Brain microvascular endothelial cell (primary cell): Measurements from ENCODE around the gene SLC39A10.
"Not testable (repeated sequence)": the region's sequence is repeated elsewhere in the genome, so short reads cannot be mapped to it uniquely, and the experiment has no call there.

Experiments used
- DNase-seq: peaks from one replicate; pipeline ENCODE4 v3.0.0-alpha.2; 2020
- H3K27ac ChIP-seq: fragments of 250-450 bp; sonication (Bioruptor Pico); 2 replicates; pipeline ENCODE4 v1.5.1; 2020; ENCODE audit warnings: mild to moderate bottlenecking, moderate library complexity
- H3K27me3 ChIP-seq: fragments of 250-450 bp; sonication (Bioruptor Pico); replicated peaks from 2 replicates; pipeline ENCODE4 v1.5.1; 2020; ENCODE audit warnings: mild to moderate bottlenecking
- H3K36me3 ChIP-seq: fragments of 250-450 bp; sonication (Bioruptor Pico); replicated peaks from 2 replicates; pipeline ENCODE4 v1.5.1; 2020; ENCODE audit warnings: mild to moderate bottlenecking
- H3K4me3 ChIP-seq: 2 replicates; pipeline ENCODE4 v1.5.1; 2011; ENCODE audit warnings: low read depth, mild to moderate bottlenecking, control low read depth, low read length, moderate library complexity
- CTCF ChIP-seq: IDR thresholded peaks from 2 replicates; pipeline ENCODE4 v1.5.1; 2011; ENCODE audit warnings: low read depth, mild to moderate bottlenecking, moderate library complexity, low read length, control low read depth, inconsistent platforms; ENCODE audit errors: missing control alignments
- in situ Hi-C: cut with HindIII; loops from 2 replicates; pipeline ENCODE4 v1.10.0; 2017; ENCODE audit warnings: low sequenced_read_pairs, low pct_ligation_motif_present

The SLC39A10 gene

DNA sequence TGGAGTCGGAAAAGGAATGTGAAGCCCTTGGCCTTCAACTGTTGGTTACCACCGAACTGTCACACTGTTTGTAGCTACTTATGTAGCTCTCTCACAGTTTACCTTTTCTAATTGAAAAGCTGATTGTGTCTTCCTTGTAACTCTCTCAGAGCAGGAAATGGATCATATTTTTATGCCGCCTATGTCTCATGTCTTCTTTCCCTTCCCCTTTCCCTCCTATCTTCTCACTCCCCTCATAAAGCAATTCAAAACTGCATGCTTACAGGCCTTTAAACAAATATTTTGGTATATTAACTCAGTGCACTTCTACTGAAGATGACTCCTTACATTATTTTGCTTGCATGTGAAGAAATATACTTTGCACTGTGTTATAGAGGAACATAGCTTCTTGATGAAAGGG lies 6.0 kb downstream of the SLC39A10 start:
- Histone ChIP-seq H3K36me3 (no peaks in the 10 kb centered on the region), H3K27me3 (no peaks in the 10 kb centered on the region), H3K27ac (no peak overlapping the region), H3K4me3 (no peak overlapping the region)
- DNase-seq, result no peak
- TF ChIP-seq CTCF, result no peak
- in situ Hi-C loops, result loop anchor here (25.0 kb wide), 1 partner anchor 176 kb away; no protein-coding TSS in a partner anchor

DNA sequence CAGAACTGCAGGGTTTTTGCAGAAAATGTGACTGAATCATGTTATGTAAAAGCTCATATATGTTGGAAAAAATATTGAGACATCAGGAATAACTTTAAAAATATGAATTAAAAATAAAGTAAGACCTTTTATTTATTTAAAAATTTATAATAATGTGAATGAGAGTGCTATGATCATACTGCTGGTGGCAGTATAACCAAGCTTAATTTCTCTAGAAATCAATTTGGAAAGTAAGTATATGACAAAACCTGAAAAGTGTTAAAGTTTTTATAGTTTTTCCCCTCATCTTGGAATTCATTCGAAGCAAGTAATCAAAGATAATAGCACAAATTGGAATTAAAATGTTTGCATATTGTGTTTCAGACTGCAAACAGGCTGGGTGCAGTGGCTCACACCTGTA lies 7.5 kb downstream of the SLC39A10 start:
- Histone ChIP-seq H3K27me3 (no peaks in the 10 kb centered on the region), H3K4me3 (no peak overlapping the region), H3K27ac (no peak overlapping the region), H3K36me3 (no peaks in the 10 kb centered on the region)
- no peak for TF ChIP-seq CTCF
- DNase-seq, result no peak
- in situ Hi-C loops, result loop anchor here (25.0 kb wide), 1 partner anchor 177 kb away; no protein-coding TSS in a partner anchor

DNA sequence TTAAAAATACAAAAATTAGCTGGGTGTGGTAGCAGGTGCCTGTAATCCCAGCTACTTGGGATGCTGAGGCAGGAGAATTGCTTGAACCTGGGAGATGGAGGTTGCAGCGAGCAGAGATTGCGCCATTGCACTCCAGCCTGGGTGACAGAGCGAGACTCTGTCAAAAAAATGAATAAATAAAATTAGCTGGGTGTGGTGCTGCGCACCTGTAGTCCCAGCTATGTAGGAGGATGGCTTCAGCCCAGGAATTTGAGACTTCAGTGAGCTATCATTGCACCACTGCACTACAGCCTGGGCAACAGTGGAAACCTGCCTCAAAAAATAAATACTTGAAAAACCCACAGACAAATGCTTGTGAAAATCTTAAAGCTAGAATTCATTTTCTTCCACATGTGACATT lies 8.1 kb downstream of the SLC39A10 start:
- in situ Hi-C loops, result loop anchor here (25.0 kb wide), 1 partner anchor 178 kb away; no protein-coding TSS in a partner anchor
- H3K27ac ChIP-seq, DNase-seq, H3K4me3 ChIP-seq, H3K27me3 ChIP-seq, H3K36me3 ChIP-seq: not testable (repeated sequence)

GRCh38 chr2:195666113-195666712 lies 9.2 kb downstream of the SLC39A10 start:
- no peak for TF ChIP-seq CTCF
- no peak for DNase-seq
- no peaks in the 10 kb centered on the region for H3K27me3 ChIP-seq
- no peak overlapping the region for H3K4me3 ChIP-seq
- H3K27ac ChIP-seq, result no peak overlapping the region
- in situ Hi-C loops, result loop anchor here (25.0 kb wide), 1 partner anchor 179 kb away; no protein-coding TSS in a partner anchor
- H3K36me3 ChIP-seq, result no peaks in the 10 kb centered on the region

- in situ Hi-C loops, result loop anchor here (25.0 kb wide), 1 partner anchor 181 kb away; no protein-coding TSS in a partner anchor
- no peak for DNase-seq
- Histone ChIP-seq H3K27me3 (no peaks in the 10 kb centered on the region), H3K27ac (no peak overlapping the region), H3K36me3 (no peaks in the 10 kb centered on the region), H3K4me3 (no peak overlapping the region)
- no peak for TF ChIP-seq CTCF
Measured at GRCh38 chr2:195667974-195668373, 10.9 kb downstream of the SLC39A10 start.

DNA sequence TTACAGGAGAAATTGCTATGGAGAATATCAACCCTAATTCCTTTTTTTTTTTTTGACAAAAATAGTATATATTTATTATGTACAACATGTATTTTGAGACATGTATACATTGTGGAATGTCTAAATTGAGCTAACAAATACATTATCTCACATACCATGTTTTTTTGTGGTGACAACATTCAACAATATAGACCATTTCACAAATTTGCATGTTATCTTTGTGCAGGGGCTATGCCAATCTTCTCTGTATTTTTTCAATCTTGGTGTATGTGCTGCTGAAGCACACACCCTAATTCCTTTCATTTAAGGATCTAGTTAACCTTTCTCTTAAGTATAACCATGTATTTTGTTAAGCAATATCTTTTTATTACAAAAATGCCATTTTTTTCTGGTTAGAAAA lies 13.2 kb downstream of the SLC39A10 start:
- Histone ChIP-seq H3K4me3 (no peak overlapping the region), H3K27ac (no peak overlapping the region), H3K36me3 (no peaks in the 10 kb centered on the region), H3K27me3 (no peaks in the 10 kb centered on the region)
- no peak for DNase-seq
- no peak for TF ChIP-seq CTCF
- in situ Hi-C loops, result loop anchor here (25.0 kb wide), 1 partner anchor 183 kb away; no protein-coding TSS in a partner anchor
